HUES64 (cell line): ENCODE measurements around the gene ZNF695. TPM values are rescaled to one million over a fixed set of nuclear protein-coding genes. Genes with fewer than 3 reads are reported as not detected.
"Not testable (repeated sequence)": the region's sequence is repeated elsewhere in the genome, so short reads cannot be mapped to it uniquely, and the experiment has no call there.

Experiments used
- H3K27ac ChIP-seq: 2 replicates; pipeline ENCODE4 v1.7.0; 2013; ENCODE audit warnings: low read depth, low read length, inconsistent platforms
- H3K27me3 ChIP-seq: 2 replicates; pipeline ENCODE4 v1.6.1; 2013; ENCODE audit warnings: mild to moderate bottlenecking, low read length; ENCODE audit not compliant: insufficient read depth
- H3K36me3 ChIP-seq: 2 replicates; pipeline ENCODE4 v1.6.1; 2013; ENCODE audit warnings: mild to moderate bottlenecking, low read length; ENCODE audit not compliant: insufficient read depth
- H3K4me1 ChIP-seq: 2 replicates; pipeline ENCODE4 v1.6.1; 2013; ENCODE audit warnings: mild to moderate bottlenecking, low read length, moderate library complexity; ENCODE audit not compliant: insufficient read depth
- H3K4me3 ChIP-seq: 2 replicates; pipeline ENCODE4 v1.5.1; 2013; ENCODE audit warnings: mild to moderate bottlenecking, low read length, moderate library complexity
- H3K9ac ChIP-seq: 2 replicates; pipeline ENCODE4 v1.6.1; 2013; ENCODE audit warnings: mild to moderate bottlenecking, low read depth, low read length
- H3K9me3 ChIP-seq: 2 replicates; pipeline ENCODE4 v1.6.1; 2013; ENCODE audit warnings: low read depth, low read length; ENCODE audit not compliant: insufficient read depth
- WGBS: fragments of 150-250, 120-280 bp; methylation state at CpG from one replicate; pipeline ENCODE4 v1.1.7; 2013; ENCODE audit warnings: missing lambda C conversion rate; 5-methylcytosine and 5-hydroxymethylcytosine counted together
- polyA plus RNA-seq, 2 experiments: library from polyadenylated mRNA; stranded (reverse); fragments of 50-300 nt; gene quantifications; one replicate each; pipeline ENCODE4 v1.2.3, GENCODE V29; 2013

Gene ZNF695
- polyA plus RNA-seq (2013, experiment 1 of 2): 10.3 TPM
- polyA plus RNA-seq (2013, experiment 2 of 2): 13.4 TPM

GRCh38 chr1:247007511-247008405, at the start of gene ZNF695:
ZNF695 (minus strand) TSS chr1:247008057; CDS start chr1:247007908, 149 bp downstream.
- under 1% methylated on average over 57 of the region's 58 CpGs for WGBS
- peak within 1 kb of the TSS; percentile 75 for H3K27ac ChIP-seq

GRCh38 chr1:247056071-247056470, 48.2 kb upstream of the ZNF695 start:
- H3K27ac ChIP-seq: no peak overlapping the region
- H3K9me3 ChIP-seq: peaks cover 75% of the 10 kb centered on the region
- no peak overlapping the region for H3K9ac ChIP-seq
- H3K4me3 ChIP-seq: no peak overlapping the region
- WGBS: 92% methylated on average over 2 of the region's 2 CpGs
- peaks cover 27% of the 10 kb centered on the region; the same call in 1 of the 2 replicates for H3K36me3 ChIP-seq
- H3K4me1 ChIP-seq: no peaks in the 10 kb centered on the region
- no peaks in the 10 kb centered on the region for H3K27me3 ChIP-seq

More at GRCh38 chr1:247007511-247008405, at the start of gene ZNF695:
- Histone ChIP-seq H3K9me3 (peaks cover 13% of the 10 kb centered on the region; the same call in 1 of the 2 replicates), H3K9ac (peak within 1 kb of the TSS; percentile 98), H3K27me3 (no peaks in the 10 kb centered on the region), H3K4me3 (peak within 1 kb of the TSS; percentile 97), H3K4me1 (no peaks in the 10 kb centered on the region), H3K36me3 (peaks cover 10% of the 10 kb centered on the region; the same call in 1 of the 2 replicates)

- peaks cover 81% of the 10 kb centered on the region for H3K9me3 ChIP-seq
- H3K9ac ChIP-seq: no peak overlapping the region
- H3K4me1 ChIP-seq: no peaks in the 10 kb centered on the region
These were observed 47.1 kb upstream of the ZNF695 start for GRCh38 chr1:247054992-247055415.

DNA sequence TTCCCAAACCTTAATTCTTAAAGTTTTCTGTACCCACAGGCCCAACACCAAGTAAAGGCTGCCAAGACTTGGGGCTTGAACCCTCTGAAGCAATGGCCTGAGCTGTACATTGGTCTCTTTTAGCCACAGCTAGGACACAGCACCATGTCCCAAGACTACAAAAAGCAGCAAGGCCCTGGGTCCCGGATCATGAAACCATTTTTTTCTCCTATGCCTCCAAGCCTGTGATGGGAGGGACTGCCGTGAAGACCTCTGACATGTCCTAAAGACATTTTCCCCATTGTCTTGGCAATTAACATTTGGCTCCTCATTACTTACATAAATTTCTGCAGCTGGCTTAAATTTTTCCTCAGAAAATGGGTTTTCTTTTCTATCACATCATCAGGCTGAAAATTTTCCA, 39.8 kb upstream of the ZNF695 start:
- no peak overlapping the region for H3K4me3 ChIP-seq
- no peak overlapping the region for H3K27ac ChIP-seq
- H3K4me1 ChIP-seq: no peaks in the 10 kb centered on the region
- WGBS: 95% methylated on average over 2 of the region's 2 CpGs
- H3K9ac ChIP-seq: no peak overlapping the region
- no peaks in the 10 kb centered on the region for H3K27me3 ChIP-seq
- peaks cover 93% of the 10 kb centered on the region for H3K9me3 ChIP-seq
- peaks cover 40% of the 10 kb centered on the region for H3K36me3 ChIP-seq

More at GRCh38 chr1:247054992-247055415, 47.1 kb upstream of the ZNF695 start:
- H3K27ac ChIP-seq: no peak overlapping the region
- no peaks in the 10 kb centered on the region for H3K27me3 ChIP-seq
- H3K4me3 ChIP-seq: no peak overlapping the region
- 72% methylated on average over 2 of the region's 2 CpGs for WGBS
- H3K36me3 ChIP-seq: peaks cover 24% of the 10 kb centered on the region; the same call in 1 of the 2 replicates

GRCh38 chr1:247047260-247047659, 39.4 kb upstream of the ZNF695 start:
- Histone ChIP-seq H3K36me3 (peaks cover 39% of the 10 kb centered on the region), H3K27me3 (no peaks in the 10 kb centered on the region), H3K27ac (no peak overlapping the region), H3K4me3 (no peak overlapping the region), H3K9me3 (peaks cover 93% of the 10 kb centered on the region), H3K4me1 (no peaks in the 10 kb centered on the region), H3K9ac (no peak overlapping the region)
- WGBS: 90% methylated on average over 2 of the region's 2 CpGs

- H3K27ac ChIP-seq: no peak overlapping the region
- H3K9ac ChIP-seq: no peak overlapping the region
- H3K27me3 ChIP-seq: no peaks in the 10 kb centered on the region
- H3K4me3 ChIP-seq: no peak overlapping the region
- 93% methylated on average over 5 of the region's 5 CpGs for WGBS
- no peaks in the 10 kb centered on the region for H3K4me1 ChIP-seq
- peaks cover 99% of the 10 kb centered on the region for H3K9me3 ChIP-seq
- H3K36me3 ChIP-seq: peaks cover 54% of the 10 kb centered on the region
These were observed 35.5 kb upstream of the ZNF695 start for GRCh38 chr1:247043406-247043805.

DNA sequence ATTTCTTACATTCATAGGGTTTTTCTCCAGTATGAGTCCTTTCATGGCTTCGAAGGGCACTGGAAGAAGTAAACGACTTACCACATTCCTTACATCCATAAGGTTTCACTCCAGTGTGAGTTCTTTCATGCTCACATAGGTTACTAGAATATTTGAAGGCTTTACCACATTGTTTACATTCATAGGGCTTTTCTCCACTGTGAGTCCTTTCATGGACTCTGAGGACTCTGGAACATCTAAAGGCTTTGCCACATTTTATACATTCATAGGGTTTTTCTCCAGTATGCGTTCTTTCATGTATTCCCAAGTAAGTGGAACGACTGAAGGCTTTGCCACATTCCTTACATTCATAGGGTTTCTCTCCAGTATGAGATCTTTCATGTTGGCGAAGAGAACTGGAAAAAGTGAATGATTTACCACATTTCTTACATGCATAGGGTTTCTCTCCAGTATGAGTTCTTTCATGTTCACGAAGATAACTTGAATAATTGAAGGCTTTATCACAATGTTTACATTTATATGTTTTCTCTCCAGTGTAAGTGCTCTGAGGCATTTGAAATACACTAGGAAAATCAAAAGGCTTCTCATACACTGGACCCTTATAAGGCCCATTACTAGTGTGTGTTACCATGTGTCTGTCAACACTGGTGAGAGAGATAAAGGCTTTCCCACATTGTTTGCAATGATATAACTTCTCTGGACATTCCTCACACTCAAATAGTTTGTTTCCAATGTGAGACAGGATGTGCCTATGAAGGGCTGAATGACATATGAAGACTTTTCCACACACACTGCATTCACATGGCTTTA, 29.9 kb upstream of the ZNF695 start:
- 96% methylated on average over 5 of the region's 6 CpGs for whole genome bisulfite sequencing
- no peak overlapping the region; the same call in 1 of the 2 replicates for H3K4me3 ChIP-seq
- H3K9ac ChIP-seq: no peak overlapping the region
- H3K9me3 ChIP-seq: peaks cover 98% of the 10 kb centered on the region
- H3K36me3 ChIP-seq: peaks cover 79% of the 10 kb centered on the region
- H3K4me1 ChIP-seq: no peaks in the 10 kb centered on the region
- no peak overlapping the region for H3K27ac ChIP-seq
- no peaks in the 10 kb centered on the region for H3K27me3 ChIP-seq

GRCh38 chr1:247032306-247032705, 24.4 kb upstream of the ZNF695 start:
- Histone ChIP-seq H3K36me3 (peaks cover 39% of the 10 kb centered on the region), H3K9me3 (peaks cover 73% of the 10 kb centered on the region)
- H3K4me3 ChIP-seq, H3K27ac ChIP-seq, H3K27me3 ChIP-seq, H3K9ac ChIP-seq, H3K4me1 ChIP-seq: not testable (repeated sequence)
- WGBS: 88% methylated on average over 22 of the region's 30 CpGs

GRCh38 chr1:247024658-247025057, 16.8 kb upstream of the ZNF695 start:
- 87% methylated on average over 4 of the region's 5 CpGs for WGBS
- not testable (repeated sequence) for H3K9ac ChIP-seq, H3K4me3 ChIP-seq, H3K36me3 ChIP-seq, H3K4me1 ChIP-seq, H3K27me3 ChIP-seq, H3K27ac ChIP-seq
- peaks cover 34% of the 10 kb centered on the region for H3K9me3 ChIP-seq

DNA sequence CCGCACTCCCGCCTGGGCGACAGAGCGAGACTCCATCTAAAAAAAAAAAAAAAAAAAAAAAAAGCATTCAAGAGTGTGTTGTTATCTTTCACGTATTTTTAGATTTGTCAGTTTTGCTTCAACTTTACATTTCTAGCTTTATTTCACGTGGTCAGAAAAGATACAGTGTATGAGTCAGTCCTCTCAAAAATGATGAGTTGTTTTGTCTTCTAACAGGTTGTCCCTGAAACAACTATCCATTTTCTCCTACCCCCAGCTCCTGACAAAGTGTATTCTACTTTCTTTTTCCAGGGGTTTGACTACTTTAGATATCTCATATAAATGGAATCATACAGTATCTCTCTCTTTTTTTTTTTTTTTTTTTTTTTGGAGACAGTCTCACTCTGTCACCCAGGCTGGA, 5.5 kb upstream of the ZNF695 start:
- H3K4me1 ChIP-seq: no peaks in the 10 kb centered on the region
- no peak overlapping the region for H3K27ac ChIP-seq
- H3K36me3 ChIP-seq: no peaks in the 10 kb centered on the region
- H3K27me3 ChIP-seq: no peaks in the 10 kb centered on the region
- H3K4me3 ChIP-seq: no peak overlapping the region
- no peaks in the 10 kb centered on the region; the same call in 1 of the 2 replicates for H3K9me3 ChIP-seq
- H3K9ac ChIP-seq: no peak overlapping the region
- WGBS: no CpG with 5 or more reads among the region's 6 CpGs

GRCh38 chr1:247008406-247008799, 546 bp upstream of the ZNF695 start:
- WGBS: 94% methylated on average over 13 of the region's 13 CpGs
- Histone ChIP-seq H3K27me3 (no peaks in the 10 kb centered on the region), H3K9me3 (peaks cover 13% of the 10 kb centered on the region; the same call in 1 of the 2 replicates), H3K4me3 (peak overlapping the region; percentile 97; the same call in 1 of the 2 replicates), H3K36me3 (peaks cover 10% of the 10 kb centered on the region; the same call in 1 of the 2 replicates), H3K27ac (no peak overlapping the region), H3K9ac (no peak overlapping the region), H3K4me1 (no peaks in the 10 kb centered on the region)
